ENCODE data around the gene FRMPD2.
"Not testable (repeated sequence)": the region's sequence is repeated elsewhere in the genome, so short reads cannot be mapped to it uniquely, and the experiment has no call there.

DNA sequence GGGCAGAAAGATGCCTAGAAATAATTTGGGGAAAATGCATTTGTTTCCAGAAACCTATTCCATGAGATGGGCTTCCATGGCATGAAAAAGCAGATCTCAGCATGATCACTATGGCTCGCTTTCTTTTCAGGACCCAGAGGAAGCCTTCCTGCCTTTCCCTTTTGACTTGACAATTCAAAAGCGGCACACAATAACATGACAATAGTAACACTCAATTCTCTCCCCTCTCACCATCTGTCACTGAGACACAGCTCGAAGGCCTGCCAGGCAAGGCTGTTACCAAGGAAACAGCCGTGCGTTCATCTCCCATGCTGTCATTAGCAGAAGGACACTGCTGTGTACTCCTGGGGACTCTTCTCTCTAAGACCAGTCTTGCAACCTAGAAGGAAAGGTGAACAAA, 101.8 kb downstream of the FRMPD2 start:
- TF ChIP-seq EZH2 (IDR thresholded peaks at IDR 0.05; ENCODE audit: insufficient read depth, poor library complexity, severe bottlenecking); EZH2phosphoT487 (IDR thresholded peaks at IDR 0.05; ENCODE audit: insufficient read depth, low read depth): not testable (repeated sequence)
